A549 (cell line): ENCODE measurements around the gene ZNF616. TPM values are rescaled to one million over a fixed set of nuclear protein-coding genes. Genes with fewer than 3 reads are reported as not detected.
A peak's percentile ranks its signal among the peaks of the same experiment; 100 is the strongest.

Experiments
- ATAC-seq, 2 experiments: fragments of 200-7000 bp in 1 of 2; fragments of >200 bp in 1 of 2; cut with Nextera tagmentation in 1 of 2; cut with Tn5 transposase in 1 of 2; 3 replicates each; pipeline versions ENCODE4 v1.8.0 to v1.9.1; 2018 to 2020; ENCODE audit warnings: mild to moderate bottlenecking in 1 of 2, moderate library complexity in 1 of 2
- CTCF ChIA-PET: fragments of 300-600 bp; sonication (Branson Sonifier 250); formaldehyde crosslinking; extraction: SDS; loops from one replicate; lab custom pipeline; 2021; ENCODE audit warnings: antibody characterized with exemption, inconsistent platforms; lab: Yijun Ruan, JAX
- POLR2A ChIA-PET: fragments of 350-600 bp; formaldehyde crosslinking; extraction: SDS; loops from one replicate; lab custom pipeline; 2021; ENCODE audit warnings: antibody characterized with exemption, inconsistent platforms; lab: Yijun Ruan, JAX
- DNase-seq, 2 experiments: peaks; one replicate each; pipeline versions ENCODE4 v3.0.0 to v3.0.0-alpha.2; 2011 to 2016; ENCODE audit warnings: low read depth in 1 of 2, low spot score in 1 of 2
- FAIRE-seq: peaks from 2 replicates; lab custom pipeline; 2011; peaks lifted over from hg19 to GRCh38; lab: Jason Lieb, UNC
- H3K27ac ChIP-seq, 2 experiments: fragments of >200 bp; sonication (Bioruptor Twin); formaldehyde crosslinking; 3 replicates each; pipeline ENCODE4 v1.5.1; 2016 to 2017
- H3K4me1 ChIP-seq: fragments of >200 bp; sonication (Bioruptor Twin); formaldehyde crosslinking; 3 replicates; pipeline ENCODE4 v1.6.1; 2016
- H3K4me2 ChIP-seq: fragments of >200 bp; sonication (Bioruptor Twin); formaldehyde crosslinking; 3 replicates; pipeline ENCODE4 v1.6.1; 2016
- H3K4me3 ChIP-seq: fragments of >200 bp; sonication (Bioruptor Twin); formaldehyde crosslinking; 3 replicates; pipeline ENCODE4 v1.5.1; 2016
- H3K9me3 ChIP-seq: fragments of >200 bp; sonication (Bioruptor Twin); formaldehyde crosslinking; 3 replicates; pipeline ENCODE4 v1.6.1; 2016
- CBX2 ChIP-seq: fragments of 200-600 bp; sonication (generic); IDR thresholded peaks from 2 replicates; pipeline ENCODE4 v1.6.1; 2016; ENCODE audit warnings: low read depth, mild to moderate bottlenecking, borderline replicate concordance
- CEBPB ChIP-seq, 2 experiments: fragments of >200 bp in 1 of 2; sonication (Bioruptor Twin) in 1 of 2; formaldehyde crosslinking in 1 of 2; IDR thresholded peaks; 2 replicates each; pipeline ENCODE4 v1.6.1; 2012 to 2016
- CHD4 ChIP-seq: fragments of 200-600 bp; sonication (generic); IDR thresholded peaks from 2 replicates; pipeline ENCODE4 v1.6.1; 2016; ENCODE audit warnings: antibody characterized with exemption, mild to moderate bottlenecking, borderline replicate concordance
- CTCF ChIP-seq: fragments of >200 bp; sonication (Bioruptor Twin); formaldehyde crosslinking; IDR thresholded peaks from 3 replicates; pipeline ENCODE4 v1.5.1; 2016
- FOSB ChIP-seq: fragments of 250-450 bp; sonication (Bioruptor Pico); IDR thresholded peaks from 2 replicates; pipeline ENCODE4 v1.5.0; 2020; ENCODE audit warnings: mild to moderate bottlenecking, moderate library complexity
- FOXS1 ChIP-seq: fragments of 250-450 bp; sonication (Bioruptor Pico); IDR thresholded peaks from 2 replicates; pipeline ENCODE4 v1.5.0; 2020; ENCODE audit warnings: mild to moderate bottlenecking, moderate library complexity
- GATA3 ChIP-seq: IDR thresholded peaks from 2 replicates; pipeline ENCODE4 v1.6.1; 2012; ENCODE audit warnings: borderline replicate concordance
- HEYL ChIP-seq: fragments of 250-450 bp; sonication (Bioruptor Pico); IDR thresholded peaks from 2 replicates; pipeline ENCODE4 v1.8.0; 2021; ENCODE audit warnings: mild to moderate bottlenecking, moderate library complexity
- HOXB5 ChIP-seq: fragments of 250-450 bp; sonication (Bioruptor Pico); IDR thresholded peaks from 2 replicates; pipeline ENCODE4 v1.5.0; 2020; ENCODE audit warnings: mild to moderate bottlenecking, moderate library complexity
- JUN ChIP-seq, 2 experiments: fragments of >200 bp; sonication (Bioruptor Twin); formaldehyde crosslinking; IDR thresholded peaks; 2 replicates in 1 of 2; 3 replicates in 1 of 2; pipeline ENCODE4 v1.6.1; 2016 to 2017
- JUNB ChIP-seq: fragments of >200 bp; sonication (Bioruptor Twin); formaldehyde crosslinking; IDR thresholded peaks from 2 replicates; pipeline ENCODE4 v1.6.1; 2016
- KDM5A ChIP-seq: fragments of 200-600 bp; sonication (generic); IDR thresholded peaks from 2 replicates; pipeline ENCODE4 v1.6.1; 2016; ENCODE audit warnings: antibody characterized with exemption, mild to moderate bottlenecking
- MAFK ChIP-seq: fragments of 450-650 bp; IDR thresholded peaks from 2 replicates; pipeline ENCODE4 v1.6.1; 2014; ENCODE audit not compliant: partially characterized antibody
- POLR2A ChIP-seq: IDR thresholded peaks from 2 replicates; pipeline ENCODE4 v1.6.1; 2012; ENCODE audit warnings: mild to moderate bottlenecking, low read length
- POLR2AphosphoS2 ChIP-seq: conservative IDR thresholded peaks from 2 replicates; pipeline ENCODE4 v1.6.1; 2012; ENCODE audit warnings: low read length, improper control_type of control experiment, inconsistent platforms
- RFX5 ChIP-seq: fragments of 450-650 bp; IDR thresholded peaks from 2 replicates; pipeline ENCODE4 v1.7.1; 2014; ENCODE audit warnings: antibody characterized with exemption, mild to moderate bottlenecking, moderate library complexity
- SMC3 ChIP-seq: fragments of >200 bp; sonication (Bioruptor Twin); formaldehyde crosslinking; IDR thresholded peaks from 3 replicates; pipeline ENCODE4 v1.6.1; 2018; ENCODE audit warnings: inconsistent platforms
- ZC3H11A ChIP-seq: fragments of 450-650 bp; IDR thresholded peaks from 2 replicates; pipeline ENCODE4 v1.6.1; 2014; ENCODE audit warnings: antibody characterized with exemption, mild to moderate bottlenecking
- ZNF302 ChIP-seq: fragments of 250-450 bp; sonication (Bioruptor Pico); IDR thresholded peaks from 2 replicates; pipeline ENCODE4 v1.9.0; 2021; ENCODE audit warnings: inconsistent platforms, mild to moderate bottlenecking, moderate library complexity
- ZSCAN20 ChIP-seq: fragments of 250-450 bp; sonication (Bioruptor Pico); IDR thresholded peaks from 2 replicates; pipeline ENCODE4 v1.8.0; 2022; ENCODE audit warnings: mild to moderate bottlenecking, moderate library complexity
- WGBS: methylation state at CpG from one replicate; pipeline ENCODE4 v1.1.6; 2017; ENCODE audit errors: missing lambda C conversion rate; 5-methylcytosine and 5-hydroxymethylcytosine counted together
- polyA plus RNA-seq, 4 experiments: library from polyadenylated mRNA; depleted of rRNA in 3 of 4; stranded (reverse); fragments of >200 nt; fragmentation: RNase III in 1 of 4; extraction: RNeasy Plus Mini Kit Qiagen cat#74134 plus additional on column Dnase treatment in 1 of 4; gene quantifications; 2 replicates in 3 of 4; 3 replicates in 1 of 4; pipeline ENCODE4 v1.2.3, GENCODE V29; 2011 to 2017
- TF ChIP-seq, protein P1 (sequence below): fragments of 150-350 bp; IDR thresholded peaks from 2 replicates; pipeline ENCODE4 v1.6.1; 2014; ENCODE audit warnings: low read depth, mild to moderate bottlenecking, low read length
- TF ChIP-seq, protein P2 (sequence below): fragments of 250-450 bp; sonication (Bioruptor Pico); IDR thresholded peaks from 2 replicates; pipeline ENCODE4 v1.5.0; 2020; ENCODE audit warnings: low read depth, mild to moderate bottlenecking, moderate library complexity

Gene ZNF616
- polyA plus RNA-seq, 2 of the 4 experiments (the other 2 are of a cell fraction): 0.90 to 1.8 TPM

- WGBS: 71% methylated on average over 12 of the region's 12 CpGs
- no peak overlapping the region for H3K4me3 ChIP-seq
- no peak overlapping the region for H3K4me2 ChIP-seq
- no peak for DNase-seq
- FAIRE-seq: peak; percentile 61
- ChIA-PET POLR2A (no interaction called here), CTCF (no interaction called here)
- H3K27ac ChIP-seq: no peak overlapping the region
- ATAC-seq: no peak
- TF ChIP-seq JUNB (no peak), GATA3 (peak; percentile 51; the same call in 1 of the 2 replicates)
- TF ChIP-seq, all 56 proteins: peak for 1
- H3K9me3 ChIP-seq: peaks cover 97% of the 10 kb centered on the region
- H3K4me1 ChIP-seq: no peaks in the 10 kb centered on the region
Observed at GRCh38 chr19:52115526-52116053, 24.1 kb downstream of the ZNF616 start.

- FAIRE-seq: no peak
- no peak for DNase-seq
- POLR2A ChIA-PET: no interaction called here
- CTCF ChIA-PET: no interaction called here
- no peak for ATAC-seq
- 28% methylated on average over 5 of the region's 5 CpGs for WGBS
- H3K4me3 ChIP-seq: no peak overlapping the region
- TF ChIP-seq POLR2A (no peak), KDM5A (no peak), CBX2 (no peak), MAFK (no peak), CHD4 (no peak), CTCF (no peak)
- H3K27ac ChIP-seq: no peak overlapping the region
- H3K4me2 ChIP-seq: no peak overlapping the region
- peaks cover 99% of the 10 kb centered on the region for H3K9me3 ChIP-seq
- no peaks in the 10 kb centered on the region for H3K4me1 ChIP-seq
Observed at GRCh38 chr19:52114691-52115090, 25.0 kb downstream of the ZNF616 start.

DNA sequence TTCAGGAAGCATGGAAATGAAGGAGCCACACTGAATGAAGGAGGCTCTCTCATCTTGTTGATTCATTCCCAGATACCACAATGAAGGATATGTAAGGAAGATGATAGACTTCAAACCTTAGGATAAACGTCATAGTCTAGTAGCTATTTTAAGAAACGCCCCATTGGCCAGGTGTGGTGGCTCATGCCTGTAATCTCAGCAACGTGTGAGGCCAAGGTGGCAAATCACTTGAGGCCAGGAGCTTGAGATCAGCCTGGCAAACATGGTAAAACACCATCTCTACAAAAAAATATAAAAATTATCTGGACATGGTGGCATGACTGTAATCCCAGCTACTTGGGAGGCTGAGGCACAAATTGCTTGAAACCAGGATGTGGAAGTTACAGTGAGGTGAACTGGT, 27.1 kb downstream of the ZNF616 start:
- WGBS: 0% methylated on average over 3 of the region's 3 CpGs
- no peak overlapping the region for H3K4me3 ChIP-seq
- ChIA-PET CTCF (no interaction called here), POLR2A (no interaction called here)
- peaks cover 95% of the 10 kb centered on the region for H3K9me3 ChIP-seq
- H3K4me2 ChIP-seq: no peak overlapping the region
- ATAC-seq (no peak), FAIRE-seq (no peak), DNase-seq (no peak)
- TF ChIP-seq FOXS1 (no peak), JUN (IDR thresholded peaks at IDR 0.05) (no peak), HOXB5 (CRISPR knock-in tag) (no peak), HEYL (no peak), CEBPB (IDR thresholded peaks at IDR 0.05) (no peak), RFX5 (no peak), ZSCAN20 (CRISPR knock-in tag) (no peak), POLR2AphosphoS2 (no peak), ZC3H11A (no peak), SMC3 (no peak), FOSB (CRISPR knock-in tag) (no peak), KDM5A (no peak), ZNF302 (CRISPR knock-in tag) (no peak)
- TF ChIP-seq, protein P1, sequence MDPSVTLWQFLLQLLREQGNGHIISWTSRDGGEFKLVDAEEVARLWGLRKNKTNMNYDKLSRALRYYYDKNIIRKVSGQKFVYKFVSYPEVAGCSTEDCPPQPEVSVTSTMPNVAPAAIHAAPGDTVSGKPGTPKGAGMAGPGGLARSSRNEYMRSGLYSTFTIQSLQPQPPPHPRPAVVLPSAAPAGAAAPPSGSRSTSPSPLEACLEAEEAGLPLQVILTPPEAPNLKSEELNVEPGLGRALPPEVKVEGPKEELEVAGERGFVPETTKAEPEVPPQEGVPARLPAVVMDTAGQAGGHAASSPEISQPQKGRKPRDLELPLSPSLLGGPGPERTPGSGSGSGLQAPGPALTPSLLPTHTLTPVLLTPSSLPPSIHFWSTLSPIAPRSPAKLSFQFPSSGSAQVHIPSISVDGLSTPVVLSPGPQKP: no peak
- TF ChIP-seq, protein P2, sequence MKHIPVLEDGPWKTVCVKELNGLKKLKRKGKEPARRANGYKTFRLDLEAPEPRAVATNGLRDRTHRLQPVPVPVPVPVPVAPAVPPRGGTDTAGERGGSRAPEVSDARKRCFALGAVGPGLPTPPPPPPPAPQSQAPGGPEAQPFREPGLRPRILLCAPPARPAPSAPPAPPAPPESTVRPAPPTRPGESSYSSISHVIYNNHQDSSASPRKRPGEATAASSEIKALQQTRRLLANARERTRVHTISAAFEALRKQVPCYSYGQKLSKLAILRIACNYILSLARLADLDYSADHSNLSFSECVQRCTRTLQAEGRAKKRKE (CRISPR knock-in tag): no peak
- no peak overlapping the region for H3K27ac ChIP-seq
- no peaks in the 10 kb centered on the region for H3K4me1 ChIP-seq
